ENCODE results near the gene APOL4.
"Not testable (repeated sequence)": the region's sequence is repeated elsewhere in the genome, so short reads cannot be mapped to it uniquely, and the experiment has no call there.

The APOL4 gene

GRCh38 chr22:36180928-36181327 lies 20.7 kb downstream of the APOL4 start:
- DNase-seq = no peak

GRCh38 chr22:36180038-36180880 lies 21.4 kb downstream of the APOL4 start:
- DNase-seq = peak; percentile 91

- no peak for DNase-seq
Observed at GRCh38 chr22:36177160-36177559, 24.4 kb downstream of the APOL4 start.

DNA sequence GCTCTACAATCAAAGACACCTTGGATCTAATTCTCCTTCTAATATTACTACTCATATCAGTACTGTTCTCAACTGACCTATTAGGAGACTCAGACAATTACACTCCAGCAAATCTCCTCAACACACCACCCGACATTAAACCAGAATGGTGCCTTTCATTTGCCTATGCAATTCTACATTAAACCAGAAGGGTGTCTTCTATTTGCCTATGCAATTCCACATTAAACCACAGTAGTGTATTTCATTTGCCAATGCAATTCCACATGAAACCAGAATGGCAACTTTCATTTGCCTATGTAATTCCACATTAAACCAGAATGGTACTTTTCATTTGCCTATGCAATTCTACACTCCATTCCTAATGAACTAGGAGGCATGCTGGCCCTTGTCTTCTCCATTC lies 25.7 kb downstream of the APOL4 start:
- no peak for DNase-seq

- no peak for DNase-seq
Observed at GRCh38 chr22:36171941-36172340, 29.7 kb downstream of the APOL4 start.

- DNase-seq = no peak
Observed at GRCh38 chr22:36166518-36167220, 34.9 kb downstream of the APOL4 start.

- no peak for DNase-seq
Observed at GRCh38 chr22:36166086-36166485, 35.5 kb downstream of the APOL4 start.

GRCh38 chr22:36165141-36165540 lies 36.5 kb downstream of the APOL4 start:
- no peak for DNase-seq

DNA sequence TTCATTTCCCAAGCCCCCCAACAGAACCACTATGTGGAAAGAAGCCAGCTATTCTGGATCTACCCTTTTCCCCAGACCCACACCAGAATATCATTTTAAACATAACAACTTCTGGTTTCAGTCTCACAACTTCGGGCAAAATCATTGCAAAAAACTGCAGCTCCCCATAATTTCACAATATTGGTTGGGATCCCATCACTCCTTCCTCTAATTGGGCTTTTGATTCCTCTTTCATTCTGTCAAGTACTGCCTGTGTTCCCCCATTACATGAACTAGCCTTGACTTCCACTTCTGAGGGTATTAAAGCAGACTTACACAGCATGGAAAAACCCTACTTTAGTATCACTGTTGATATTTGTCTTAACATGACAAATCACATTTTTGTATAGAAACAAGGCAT lies 37.0 kb downstream of the APOL4 start:
- DNase-seq = no peak

DNA sequence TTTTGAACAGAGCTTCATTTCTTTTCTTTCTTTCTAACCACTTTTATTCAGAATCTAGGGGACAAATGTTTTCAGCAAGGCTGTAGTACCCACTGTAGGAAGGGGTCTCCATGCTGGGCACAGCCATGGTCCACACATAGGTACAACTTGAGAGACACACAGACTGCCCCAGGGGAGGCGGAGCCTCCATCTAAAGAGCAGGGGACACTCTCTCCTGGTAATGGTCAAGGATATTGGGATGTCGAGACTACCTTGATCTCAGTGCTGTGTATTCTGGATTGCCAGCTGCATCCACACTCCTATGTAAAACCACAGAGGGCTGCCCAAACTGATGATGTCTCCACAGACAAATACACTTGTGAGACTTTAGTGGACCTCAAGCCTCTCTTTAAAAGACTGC lies 38.1 kb downstream of the APOL4 start:
- no peak for DNase-seq

DNA sequence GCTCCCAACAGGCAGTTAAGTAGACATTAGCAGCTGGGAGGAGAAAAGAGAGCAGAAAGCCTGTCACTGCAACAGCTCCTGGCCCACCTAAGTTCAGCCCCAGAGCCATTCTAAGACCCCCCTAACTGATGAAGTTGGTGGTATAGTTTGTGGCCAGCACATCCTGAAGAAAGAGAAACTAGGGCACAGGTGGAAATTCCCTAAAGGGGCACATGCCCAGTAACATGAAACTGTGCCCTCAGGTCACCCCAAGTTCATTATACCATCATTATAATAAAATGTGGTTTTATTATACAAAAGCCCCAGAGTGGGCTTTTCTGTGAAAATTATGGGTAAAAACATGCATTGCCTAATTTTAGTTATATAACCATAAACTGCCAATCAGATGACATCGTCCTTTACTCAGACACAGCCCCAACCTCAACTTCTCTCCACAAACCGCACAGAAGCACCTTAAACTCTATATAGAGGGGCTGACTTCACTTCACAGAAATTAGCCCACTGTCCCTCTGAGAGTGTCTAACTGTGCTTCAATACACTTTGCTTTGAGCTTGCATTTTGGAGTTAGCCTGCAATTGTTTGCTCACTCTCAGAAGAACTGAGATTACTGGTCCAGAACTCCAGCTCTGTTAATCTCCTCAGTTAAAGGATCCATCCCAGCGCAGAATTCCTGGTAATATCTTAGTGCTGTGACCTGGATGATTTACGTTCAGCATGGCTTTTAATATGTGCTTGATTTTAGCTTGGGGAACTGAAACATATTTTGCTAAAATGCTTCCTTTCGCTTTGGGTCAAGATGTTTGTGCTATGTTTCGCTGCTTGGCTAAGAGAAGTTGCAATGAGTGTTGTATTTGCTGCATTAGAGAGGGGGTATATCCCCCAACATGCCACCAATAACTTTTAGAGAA lies 39.2 kb downstream of the APOL4 start:
- peak; percentile 38 for DNase-seq

DNA sequence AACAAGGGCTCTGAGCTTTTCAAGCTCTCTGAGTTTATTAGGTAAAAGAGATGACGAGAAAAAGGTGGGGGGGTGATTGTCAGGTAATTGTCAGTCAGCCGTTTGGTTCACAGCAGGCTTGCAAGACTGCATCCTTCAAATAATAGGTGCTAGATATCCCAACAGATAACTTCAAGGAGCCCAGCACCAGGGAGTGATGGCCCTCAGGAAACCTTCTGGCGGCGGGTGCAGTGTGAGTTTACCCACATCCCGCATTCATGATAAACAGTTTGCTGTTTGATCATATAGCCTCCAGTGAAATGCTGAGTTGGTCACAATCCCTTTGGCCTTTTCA lies 39.8 kb downstream of the APOL4 start:
- peak; percentile 44 for DNase-seq

DNA sequence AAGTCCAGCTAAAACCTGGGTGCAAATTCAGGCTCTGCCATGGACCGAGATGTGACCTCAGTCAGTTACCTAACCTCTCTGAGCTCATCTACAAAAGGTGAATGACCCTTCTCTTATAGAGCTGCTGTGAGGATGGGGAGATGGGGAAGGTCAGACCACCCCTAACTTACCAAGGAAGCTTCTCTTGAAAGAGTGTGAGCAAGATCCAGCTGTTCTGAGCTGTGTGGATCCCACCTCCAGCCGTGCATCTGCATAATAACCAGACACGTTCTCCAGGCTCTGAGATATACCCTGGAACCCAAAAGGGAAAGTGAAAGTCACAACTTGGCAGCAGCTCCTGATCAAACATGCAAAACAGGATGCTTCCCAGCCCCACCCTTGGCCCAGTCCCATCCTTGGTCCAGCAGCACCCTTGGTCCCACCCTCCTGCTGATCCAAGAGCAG lies 41.1 kb downstream of the APOL4 start, which contains the start of gene APOL3:
Gene APOL3, minus strand, starts transcription at position 257 of the 444 bp plus-strand sequence. CDS start 11,700 bp downstream, outside the sequence.
- DNase-seq = peak; percentile 32

DNA sequence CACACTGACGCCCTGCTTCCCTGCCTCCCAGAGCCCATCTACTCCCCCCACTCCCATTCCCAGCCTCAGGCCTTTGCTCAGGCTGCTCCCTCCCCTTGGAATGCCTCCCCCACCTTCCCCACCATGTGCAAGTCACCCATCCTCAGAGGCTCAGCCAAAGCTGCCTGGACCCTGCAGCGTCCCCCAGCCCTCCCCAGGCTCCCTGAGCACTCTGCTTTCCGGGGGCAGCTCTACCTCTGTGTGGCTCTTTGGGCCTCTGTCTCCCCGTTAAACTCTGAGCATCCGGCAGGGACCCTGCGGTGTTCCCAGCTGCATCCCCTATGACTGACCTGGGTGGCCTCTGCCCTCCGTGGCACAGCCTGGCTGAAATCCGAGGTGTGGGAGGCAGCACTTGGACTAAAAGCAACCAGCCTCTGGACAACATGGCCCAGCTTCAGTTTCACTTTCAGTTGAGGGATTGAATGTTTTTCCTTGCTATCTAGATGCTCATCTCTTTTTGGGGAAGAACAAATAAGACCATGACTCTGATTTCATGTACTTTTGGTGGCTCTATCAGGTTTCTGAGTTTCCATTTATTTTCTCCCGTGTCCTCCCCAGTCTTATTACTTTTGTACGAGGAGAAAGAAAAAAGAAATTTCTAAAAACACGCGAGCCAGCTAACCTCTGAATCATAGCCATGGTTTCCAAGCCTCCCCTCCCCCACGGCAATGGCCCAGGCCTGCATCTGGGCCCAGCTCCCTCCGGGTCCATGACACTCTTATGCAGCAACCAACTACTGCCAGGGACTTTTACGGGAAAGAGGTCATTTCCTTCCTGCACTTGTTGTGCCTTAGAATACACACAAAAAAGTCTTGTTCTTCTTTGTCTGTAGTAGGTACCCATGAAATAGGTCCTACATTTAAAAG lies 44.8 kb downstream of the APOL4 start:
- peak; percentile 79 for DNase-seq

DNA sequence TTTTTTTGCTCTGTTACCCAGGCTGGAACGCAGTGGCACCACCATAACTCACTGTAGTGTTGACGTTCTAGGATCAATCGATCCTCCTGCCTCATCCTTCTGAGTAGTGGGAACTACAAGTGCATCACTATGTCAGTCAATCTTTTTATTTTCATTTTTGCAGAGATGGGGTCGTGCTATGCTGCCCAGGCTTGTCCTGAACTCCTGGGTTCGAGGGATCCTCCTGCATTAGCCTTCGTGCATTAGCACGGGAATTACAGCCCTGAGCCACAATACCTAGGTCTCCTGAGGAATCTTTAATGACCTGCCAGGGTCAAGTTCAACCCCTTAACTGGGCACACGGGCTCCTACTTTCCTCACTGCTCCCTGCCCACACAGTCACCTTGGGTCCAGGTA lies 45.5 kb downstream of the APOL4 start:
- no peak for DNase-seq

- no peak for DNase-seq
Observed at GRCh38 chr22:36155702-36156101, 45.9 kb downstream of the APOL4 start.

DNA sequence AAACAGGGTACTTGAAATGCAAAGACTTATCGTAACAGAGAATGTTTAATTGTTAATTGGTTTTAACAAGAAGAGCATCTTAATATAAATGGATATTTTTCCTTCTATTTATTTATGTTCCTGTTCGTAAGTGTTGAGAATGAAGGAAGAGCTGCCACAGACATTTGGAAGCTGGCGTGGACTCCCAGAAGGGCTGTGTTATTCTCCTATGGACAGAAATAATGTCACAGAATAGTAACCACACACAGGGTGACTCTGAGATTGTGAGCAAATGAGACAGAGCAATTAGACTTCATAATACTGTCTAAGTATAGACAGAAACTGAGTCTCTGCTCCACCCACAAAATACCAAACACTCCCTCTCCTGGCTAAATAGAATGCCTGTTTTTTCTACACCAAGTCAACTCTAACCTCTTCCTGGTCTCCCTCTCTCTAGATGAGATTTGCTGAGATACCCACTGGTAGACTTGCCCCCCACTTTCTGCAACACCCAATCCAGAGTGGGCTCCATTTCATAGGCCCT lies 47.1 kb downstream of the APOL4 start:
- no peak for DNase-seq

- no peak for DNase-seq
Observed at GRCh38 chr22:36153501-36154422, 47.8 kb downstream of the APOL4 start.

GRCh38 chr22:36152821-36153220 lies 48.8 kb downstream of the APOL4 start:
- not testable (repeated sequence) for DNase-seq

GRCh38 chr22:36152088-36152487 lies 49.5 kb downstream of the APOL4 start:
- DNase-seq = no peak
